HG03571 (cell line): ENCODE measurements around the gene HERC4.
A peak's percentile ranks its signal among the peaks of the same experiment; 100 is the strongest.
"Not testable (repeated sequence)": the region's sequence is repeated elsewhere in the genome, so short reads cannot be mapped to it uniquely, and the experiment has no call there.

Experiments used
- ATAC-seq: cut with Tn5 transposase; IDR thresholded peaks from one replicate; pipeline ENCODE4 v1.9.1; 2021; ENCODE audit not compliant: unreplicated experiment

HERC4 gene

GRCh38 chr10:67884842-67885670 is 190.0 kb downstream of the HERC4 start:
- peak; percentile 64 for ATAC-seq

GRCh38 chr10:67884313-67884841 is 190.7 kb downstream of the HERC4 start, which contains the start of gene SIRT1:
TSS of gene SIRT1 (plus strand) at chr10:67884656. CDS start at chr10:67884722, 66 bp downstream.
- peak; percentile 85 for ATAC-seq

- no peak for ATAC-seq
Measured at GRCh38 chr10:67883710-67884312, 191.3 kb downstream of the HERC4 start.

- no peak for ATAC-seq
Measured at GRCh38 chr10:67878133-67878532, 196.9 kb downstream of the HERC4 start.

GRCh38 chr10:67877421-67877820 is 197.7 kb downstream of the HERC4 start:
- ATAC-seq: not testable (repeated sequence)

GRCh38 chr10:67875340-67876238 is 199.5 kb downstream of the HERC4 start:
- no peak for ATAC-seq
